ENCODE results near the gene SSTR5.

The SSTR5 gene

GRCh38 chr16:1040346-1040745, 32.2 kb upstream of the SSTR5 start:
- no peak for DNase-seq

GRCh38 chr16:1042049-1042744, 30.4 kb upstream of the SSTR5 start:
- DNase-seq, result no peak

GRCh38 chr16:1042866-1043265, 29.7 kb upstream of the SSTR5 start:
- DNase-seq, result no peak

GRCh38 chr16:1043881-1044451, 28.6 kb upstream of the SSTR5 start:
- no peak for DNase-seq

GRCh38 chr16:1044460-1045309, 27.9 kb upstream of the SSTR5 start:
- no peak for DNase-seq

- no peak for DNase-seq
Observed at GRCh38 chr16:1045310-1045992, 27.1 kb upstream of the SSTR5 start.

- DNase-seq, result no peak
Observed at GRCh38 chr16:1045993-1046911, 26.3 kb upstream of the SSTR5 start.

GRCh38 chr16:1047123-1047522, 25.4 kb upstream of the SSTR5 start:
- DNase-seq, result no peak

- DNase-seq, result no peak
Observed at GRCh38 chr16:1047801-1048200, 24.7 kb upstream of the SSTR5 start.

GRCh38 chr16:1048442-1049112, 24.0 kb upstream of the SSTR5 start:
- DNase-seq, result peak; percentile 34

GRCh38 chr16:1049113-1049975, 23.2 kb upstream of the SSTR5 start:
- DNase-seq, result no peak

- DNase-seq, result no peak
Observed at GRCh38 chr16:1049976-1050247, 22.6 kb upstream of the SSTR5 start.

- DNase-seq, result no peak
Observed at GRCh38 chr16:1050516-1050915, 22.0 kb upstream of the SSTR5 start.

GRCh38 chr16:1050921-1051320, 21.6 kb upstream of the SSTR5 start:
- DNase-seq, result no peak

- DNase-seq, result no peak
Observed at GRCh38 chr16:1051446-1051845, 21.1 kb upstream of the SSTR5 start.

GRCh38 chr16:1052721-1053120, 19.8 kb upstream of the SSTR5 start:
- no peak for DNase-seq

GRCh38 chr16:1053121-1053521, 19.4 kb upstream of the SSTR5 start:
- DNase-seq, result no peak

GRCh38 chr16:1053700-1054368, 18.7 kb upstream of the SSTR5 start:
- no peak for DNase-seq

- DNase-seq, result peak; percentile 44
Observed at GRCh38 chr16:1054660-1055556, 17.6 kb upstream of the SSTR5 start.

Measured in activated naive CD4-positive, alpha-beta T cell treated with anti-CD3 and anti-CD28 coated beads, Interleukin-2, amount 50 U/mL, for 16 hours (primary cell).